Erythroblast (primary cell): ENCODE data around the gene SPEF2.

Experiments
- DNase-seq, 2 experiments: peaks; one replicate each; lab custom pipeline; 2025; lab: John Stamatoyannopoulos, UW
- GATA1 ChIP-seq: IDR thresholded peaks from 2 replicates; pipeline ENCODE4 v1.6.1; 2011; ENCODE audit warnings: low read depth, mild to moderate bottlenecking, control low read depth, low read length, moderate library complexity
- POLR2A ChIP-seq: IDR thresholded peaks from 2 replicates; pipeline ENCODE4 v1.6.1; 2011; ENCODE audit warnings: mild to moderate bottlenecking, low read length

The SPEF2 gene

GRCh38 chr5:35788724-35789123 lies 171.1 kb downstream of the SPEF2 start:
- TF ChIP-seq POLR2A = no peak
- no peak for TF ChIP-seq GATA1
- no peak for DNase-seq

DNA sequence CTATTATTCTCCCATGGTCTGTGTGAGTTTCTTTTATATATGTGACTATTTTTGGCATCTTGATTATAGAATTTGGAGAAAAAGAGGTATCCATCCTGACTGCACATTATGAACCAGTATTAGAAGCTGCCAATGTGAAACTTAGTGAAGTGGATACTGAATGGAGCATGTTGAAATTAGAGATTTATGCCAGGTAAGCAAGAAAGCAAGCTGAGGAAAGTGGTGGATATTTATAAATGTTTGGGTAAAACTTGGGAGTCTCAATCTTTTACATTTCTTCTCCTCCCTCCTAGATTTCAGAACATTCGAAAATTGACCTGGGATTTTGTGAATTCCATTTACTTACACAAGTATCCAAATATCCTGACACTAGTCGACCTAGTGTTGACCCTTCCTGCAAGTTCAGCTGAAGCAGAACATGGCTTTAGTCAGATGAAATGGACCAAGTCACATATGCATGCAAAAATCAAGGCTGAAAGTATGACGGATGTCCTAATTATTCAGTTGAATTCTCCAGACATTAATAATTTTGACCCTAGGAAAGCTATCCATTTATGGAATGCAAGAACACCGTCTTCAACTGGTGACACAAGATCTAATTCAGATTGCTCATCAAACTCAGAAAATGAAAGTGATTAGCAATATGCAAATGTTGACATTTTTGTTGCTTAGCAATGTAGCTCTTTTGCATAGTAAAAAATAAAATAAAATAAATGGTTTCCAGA lies 172.2 kb downstream of the SPEF2 start:
- no peak for TF ChIP-seq GATA1
- TF ChIP-seq POLR2A = no peak
- DNase-seq = no peak

DNA sequence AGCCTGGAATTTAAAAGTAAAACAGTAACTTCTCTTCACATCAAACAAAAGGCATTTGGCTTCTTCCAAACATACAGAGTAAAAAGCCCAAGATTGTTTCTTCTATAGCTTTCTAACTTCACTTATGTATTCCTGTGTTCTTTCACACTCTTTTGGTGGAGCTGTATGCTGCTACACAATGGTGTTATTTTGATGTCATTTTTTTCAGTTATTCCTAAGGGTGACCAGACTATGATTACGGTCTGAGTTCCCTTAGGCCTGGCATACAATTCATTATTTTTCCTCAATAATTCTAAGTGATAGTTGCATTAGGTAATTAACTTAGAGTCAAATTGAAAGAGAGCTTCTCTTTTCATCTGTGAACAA lies 172.8 kb downstream of the SPEF2 start:
- no peak for TF ChIP-seq GATA1
- no peak for TF ChIP-seq POLR2A
- no peak for DNase-seq

DNA sequence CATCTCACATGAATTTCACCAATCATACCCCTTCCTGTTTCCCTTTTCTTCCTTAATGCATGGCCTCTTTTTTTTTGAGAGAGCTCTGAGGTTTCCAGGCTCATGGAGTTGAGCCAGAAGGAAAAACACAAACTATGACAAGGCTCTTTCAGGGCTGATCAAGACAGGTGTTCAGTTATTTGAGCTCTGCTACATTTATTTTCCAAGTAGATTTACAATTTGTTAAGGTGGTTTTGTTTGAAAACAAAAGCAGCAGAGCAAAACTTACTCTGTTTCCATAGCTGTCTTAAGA lies 176.6 kb downstream of the SPEF2 start:
- no peak for DNase-seq
- TF ChIP-seq POLR2A (no peak), GATA1 (no peak)

DNA sequence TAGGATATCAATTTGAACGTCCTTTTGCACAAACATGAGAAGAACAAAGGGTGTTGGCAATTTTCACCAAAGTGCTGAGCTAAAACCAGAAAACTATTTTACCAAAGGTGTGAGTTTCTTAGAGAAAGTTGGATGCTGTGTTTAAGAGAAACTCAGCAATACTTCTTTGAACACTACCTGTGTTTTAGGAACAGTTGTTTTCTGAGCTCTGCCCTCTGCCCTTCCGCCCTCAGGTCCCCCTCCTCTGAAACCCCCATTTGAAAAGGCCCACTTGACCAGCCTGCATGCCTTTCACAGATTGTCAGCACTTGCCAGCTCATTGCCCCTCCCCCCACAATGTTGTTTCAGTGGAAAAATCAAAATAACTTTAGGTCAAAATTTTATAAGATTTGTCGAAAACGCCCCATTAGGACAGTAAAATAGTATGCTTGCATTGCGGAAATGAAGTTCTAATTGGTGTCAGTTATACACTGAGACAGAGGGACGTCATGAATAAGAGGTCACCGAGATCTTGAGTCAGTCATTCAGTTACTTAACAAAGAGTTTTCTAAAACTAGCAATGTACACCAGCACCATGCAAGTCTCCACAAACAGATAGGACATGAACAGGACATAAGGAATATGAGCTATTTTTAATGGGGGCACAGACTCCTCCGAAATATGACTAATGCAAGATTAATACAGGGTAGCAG lies 177.2 kb downstream of the SPEF2 start:
- TF ChIP-seq POLR2A = no peak
- TF ChIP-seq GATA1 = no peak

GRCh38 chr5:35799181-35799580 lies 181.5 kb downstream of the SPEF2 start:
- no peak for DNase-seq
- TF ChIP-seq GATA1 (no peak), POLR2A (no peak)

More for the DNA sequence above, 177.2 kb downstream of the SPEF2 start:
- DNase-seq = no peak

DNA sequence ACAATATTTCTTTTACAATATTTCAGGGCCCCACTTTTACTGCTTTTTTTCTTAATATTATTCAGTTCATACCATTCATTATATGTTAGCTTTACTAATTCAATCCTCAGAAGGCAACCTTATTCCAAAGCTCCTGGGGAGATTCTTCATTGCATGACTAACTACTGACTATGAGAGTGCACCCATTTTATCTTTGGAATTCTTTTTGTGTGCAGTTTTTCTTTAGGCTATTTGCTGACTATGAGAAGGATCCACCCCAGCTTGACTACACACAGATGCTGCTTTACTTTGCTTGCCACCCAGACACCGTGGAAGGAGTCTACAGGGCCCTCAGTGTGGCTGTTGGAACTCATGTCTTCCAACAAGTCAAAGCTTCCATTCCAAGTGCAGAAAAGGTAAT lies 182.1 kb downstream of the SPEF2 start:
- no peak for DNase-seq
- TF ChIP-seq POLR2A = no peak
- TF ChIP-seq GATA1 = no peak

DNA sequence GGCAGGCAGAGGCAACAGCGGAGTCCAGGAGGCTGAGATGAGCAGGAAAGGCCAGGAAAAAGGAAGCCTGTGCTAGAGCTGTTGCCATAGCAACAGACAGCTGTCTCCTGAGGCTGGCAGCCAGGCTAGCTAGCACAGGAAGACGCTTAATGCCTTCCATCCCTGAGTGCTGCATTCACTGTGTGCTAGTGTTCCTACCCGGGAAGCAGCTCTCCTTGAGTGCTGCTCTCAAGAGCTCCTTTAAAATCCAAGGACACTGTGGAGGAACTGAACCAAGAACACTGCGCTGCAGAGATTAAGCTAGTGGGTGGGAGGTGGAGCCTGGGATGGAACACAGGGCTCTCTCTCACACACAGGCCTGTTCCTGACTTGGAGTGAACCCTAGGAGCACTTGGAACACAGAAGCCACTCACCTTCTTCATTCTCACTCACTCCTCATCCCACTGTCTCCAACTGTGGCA lies 185.6 kb downstream of the SPEF2 start:
- DNase-seq = no peak
- no peak for TF ChIP-seq GATA1
- no peak for TF ChIP-seq POLR2A

GRCh38 chr5:35804201-35804653 lies 186.6 kb downstream of the SPEF2 start:
- no peak for TF ChIP-seq POLR2A
- no peak for TF ChIP-seq GATA1

DNA sequence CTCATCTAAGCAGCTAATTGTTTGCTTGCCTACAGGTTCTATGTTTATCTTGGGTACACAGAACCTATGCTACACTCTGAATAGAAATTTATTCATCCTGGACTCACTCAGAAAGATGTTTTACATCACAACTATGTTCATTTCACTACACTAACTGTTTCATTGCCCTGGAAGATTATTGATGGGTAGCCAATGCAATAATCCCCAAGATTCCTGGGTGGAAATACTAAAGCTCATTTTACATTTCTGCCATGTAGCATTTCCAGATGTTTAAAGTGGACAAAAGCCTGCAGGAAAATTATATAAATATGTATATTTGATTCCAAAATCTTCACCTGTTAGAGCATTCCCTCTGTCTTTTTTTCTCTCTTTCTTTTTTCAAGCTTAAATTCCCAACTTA lies 187.2 kb downstream of the SPEF2 start:
- TF ChIP-seq GATA1 (no peak), POLR2A (no peak)
- DNase-seq = no peak

More at GRCh38 chr5:35804201-35804653, 186.6 kb downstream of the SPEF2 start:
- no peak for DNase-seq

DNA sequence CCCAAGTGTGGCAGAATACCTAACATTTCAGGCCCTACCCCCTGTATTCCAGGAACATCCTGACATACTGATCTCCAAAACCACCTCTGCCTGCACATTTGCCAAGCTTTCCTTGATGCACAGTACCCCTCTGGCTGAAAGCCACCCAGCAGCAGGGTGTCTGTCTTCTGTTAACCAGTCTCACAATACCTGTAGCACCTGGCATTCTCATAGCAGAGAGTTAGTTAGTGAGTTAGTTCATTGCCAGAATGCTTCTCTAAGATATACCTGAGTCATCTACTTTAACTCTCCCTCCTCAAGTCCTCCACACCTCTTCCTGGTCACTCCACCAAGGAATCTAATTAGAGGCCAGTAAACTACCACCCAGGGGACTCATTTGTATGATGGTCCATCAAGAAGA lies 192.9 kb downstream of the SPEF2 start:
- TF ChIP-seq POLR2A (no peak), GATA1 (no peak)
- no peak for DNase-seq

DNA sequence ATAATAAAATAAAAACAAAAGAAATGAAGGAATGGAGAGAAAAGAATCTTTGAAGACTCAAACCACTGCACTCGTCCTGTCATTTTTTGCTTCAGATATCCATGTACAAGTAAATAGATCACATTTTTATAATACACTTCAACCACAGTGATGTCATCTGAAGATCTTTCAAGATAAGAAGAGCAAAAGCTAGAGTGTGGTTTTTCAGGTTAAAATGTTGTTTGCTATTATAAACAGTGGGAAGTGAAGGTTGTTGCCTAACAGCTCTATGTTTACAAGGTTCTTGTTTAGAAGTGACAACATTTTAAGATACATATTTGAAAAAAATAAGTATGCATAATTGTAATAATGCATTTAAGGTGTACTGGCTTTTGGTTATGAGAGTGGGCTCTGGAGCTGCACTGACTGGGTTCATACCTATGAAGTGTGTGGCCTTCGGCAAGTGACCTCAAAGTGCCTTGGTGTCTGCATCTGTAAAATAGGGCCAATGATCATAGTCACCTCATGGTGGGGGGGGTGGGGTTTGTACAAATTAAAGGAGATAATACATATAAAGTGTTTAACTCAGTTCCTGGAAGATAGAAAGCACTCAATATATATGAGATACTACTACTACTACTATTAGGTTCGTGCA lies 193.6 kb downstream of the SPEF2 start:
- no peak for DNase-seq
- TF ChIP-seq POLR2A (no peak), GATA1 (no peak)

GRCh38 chr5:35813521-35813920 lies 195.9 kb downstream of the SPEF2 start:
- no peak for DNase-seq
- TF ChIP-seq POLR2A = no peak
